HG03175 (cell line): Measurements from ENCODE around the gene EEFSEC.

Source experiments
- ATAC-seq: cut with Tn5 transposase; IDR thresholded peaks from one replicate; pipeline ENCODE4 v1.9.1; 2021; ENCODE audit warnings: mild to moderate bottlenecking, moderate library complexity; ENCODE audit not compliant: unreplicated experiment

The EEFSEC gene

DNA sequence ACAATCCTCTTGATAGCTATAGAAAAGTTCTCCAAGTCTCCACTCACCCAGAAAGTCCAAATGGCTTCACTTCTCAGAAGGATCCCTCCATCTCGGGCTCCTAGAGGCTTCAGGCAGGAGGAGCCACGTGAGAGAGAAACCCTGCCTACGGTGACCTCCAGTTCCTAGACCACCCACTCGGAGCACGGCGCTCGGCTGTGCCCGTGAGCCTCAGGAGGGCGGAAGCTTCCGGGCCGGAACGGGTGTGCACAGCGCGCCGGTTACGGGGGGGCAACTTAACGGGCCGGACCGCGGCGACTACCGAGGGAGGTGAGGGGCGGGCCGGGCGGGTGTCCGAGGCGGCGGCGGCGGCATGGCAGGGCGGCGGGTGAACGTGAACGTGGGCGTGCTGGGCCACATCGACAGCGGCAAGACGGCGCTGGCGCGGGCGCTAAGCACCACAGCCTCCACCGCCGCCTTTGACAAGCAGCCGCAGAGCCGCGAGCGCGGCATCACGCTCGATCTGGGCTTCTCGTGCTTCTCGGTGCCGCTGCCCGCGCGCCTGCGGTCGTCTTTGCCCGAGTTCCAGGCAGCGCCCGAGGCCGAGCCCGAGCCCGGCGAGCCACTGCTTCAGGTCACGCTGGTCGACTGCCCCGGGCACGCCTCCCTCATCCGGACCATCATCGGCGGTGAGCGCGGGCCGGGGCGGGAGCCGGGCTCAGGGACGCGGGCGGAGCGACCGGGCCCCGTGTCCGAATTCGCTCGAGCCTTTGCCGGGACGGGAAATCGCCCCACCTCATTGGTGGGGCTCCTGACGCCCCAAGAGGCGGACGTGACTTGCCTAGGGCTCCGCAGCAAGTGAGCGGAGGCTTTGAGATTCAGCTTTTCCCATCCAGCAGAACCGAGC is at the start of gene EEFSEC:
Gene EEFSEC (plus strand): TSS at position 326 of the 886 bp plus-strand sequence. CDS start 27 bp downstream, at position 353.
- ATAC-seq: peak; percentile 89

DNA sequence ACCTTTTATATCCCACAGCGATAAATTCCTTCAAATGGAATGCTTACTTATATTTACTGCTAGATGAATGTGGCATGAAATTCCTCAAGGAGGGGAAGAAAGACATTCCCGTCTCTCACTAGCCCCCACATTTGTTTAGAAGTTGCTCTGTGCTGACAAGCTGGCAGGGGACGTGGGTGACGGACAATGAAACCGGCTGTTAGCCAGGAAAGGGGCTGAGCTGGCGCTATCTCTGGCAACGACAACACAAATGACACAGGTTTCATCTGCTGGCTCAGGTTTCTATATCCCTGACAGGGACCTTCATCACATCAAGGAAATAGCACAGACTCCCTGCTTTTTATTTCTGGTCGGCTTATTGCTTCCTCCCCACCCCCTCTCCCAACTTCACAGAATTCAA is 45.4 kb upstream of the EEFSEC start:
- ATAC-seq: no peak

GRCh38 chr3:128111147-128111546 is 42.1 kb upstream of the EEFSEC start:
- no peak for ATAC-seq

DNA sequence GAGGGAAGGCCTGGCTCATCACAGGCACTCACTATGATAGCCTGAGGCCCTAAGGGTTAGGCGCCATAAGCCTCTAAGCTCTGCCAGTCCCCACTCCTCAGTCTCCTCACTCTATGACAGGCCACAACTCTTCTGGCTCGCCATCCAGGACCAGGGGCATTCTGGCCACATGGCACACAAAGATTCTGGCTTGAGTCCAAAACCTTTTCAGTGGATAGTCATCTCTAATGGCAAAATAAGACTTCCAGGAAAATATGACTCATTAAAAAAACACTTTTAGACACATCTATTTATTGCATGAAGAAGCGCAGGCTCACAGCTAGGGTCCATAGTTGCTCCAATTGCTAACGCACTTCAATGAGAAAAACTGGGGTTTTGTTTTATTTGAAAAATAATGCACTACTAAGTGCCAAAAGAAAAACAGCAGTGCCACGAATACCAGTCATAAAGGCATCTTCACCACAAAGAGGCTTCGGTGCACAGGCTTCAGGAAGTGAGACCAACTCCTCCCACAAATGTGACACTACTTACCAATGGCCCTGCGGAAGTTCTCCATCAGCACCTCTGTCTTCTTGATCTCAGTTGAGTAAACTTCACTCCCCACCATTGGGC is 40.8 kb upstream of the EEFSEC start:
- ATAC-seq: peak; percentile 70

DNA sequence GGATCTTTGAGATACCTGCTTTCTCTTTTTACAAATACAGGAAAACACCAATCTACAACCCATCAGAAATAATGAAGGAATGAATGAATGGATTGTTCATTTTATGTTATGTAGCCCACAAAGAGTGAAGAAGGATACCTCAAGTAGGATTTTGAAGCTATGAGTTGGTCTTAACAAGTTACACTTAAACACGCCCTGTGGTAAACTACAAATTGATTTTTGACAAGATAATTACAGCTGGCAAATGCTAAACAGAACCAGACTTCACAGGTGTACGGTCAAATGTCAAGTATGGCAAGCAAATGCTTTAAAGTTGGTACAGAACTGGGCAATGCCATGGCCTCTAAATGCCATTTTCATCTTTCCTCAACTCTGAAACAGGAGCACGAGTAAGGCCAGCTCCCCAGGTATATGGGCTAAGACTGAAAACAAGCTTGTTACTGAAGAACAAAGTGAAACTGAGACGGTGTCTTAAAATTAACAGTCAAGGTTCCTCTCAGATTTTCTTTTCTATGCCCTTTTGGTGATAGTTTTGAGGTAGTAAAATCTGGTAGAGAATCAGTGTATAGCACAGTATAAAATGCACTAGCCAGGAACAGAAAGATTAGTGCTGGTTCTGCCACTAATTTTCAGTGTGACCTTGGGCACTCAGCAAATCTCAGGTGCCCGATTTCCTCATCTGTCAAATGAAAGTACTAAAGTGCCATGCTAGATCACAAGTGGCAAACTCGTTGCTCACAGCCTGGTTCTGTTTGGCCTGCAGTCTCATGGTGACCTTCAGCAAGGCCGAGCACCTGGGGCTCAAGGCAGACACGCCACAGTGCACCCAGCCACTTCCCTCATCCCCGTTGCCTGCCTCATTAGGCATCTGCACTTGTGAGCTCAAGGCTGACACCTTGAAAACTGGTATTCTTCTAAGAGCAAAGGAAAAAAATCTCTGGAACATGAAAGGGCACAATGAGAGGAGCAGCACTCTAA is 39.2 kb upstream of the EEFSEC start:
- ATAC-seq: peak; percentile 77

DNA sequence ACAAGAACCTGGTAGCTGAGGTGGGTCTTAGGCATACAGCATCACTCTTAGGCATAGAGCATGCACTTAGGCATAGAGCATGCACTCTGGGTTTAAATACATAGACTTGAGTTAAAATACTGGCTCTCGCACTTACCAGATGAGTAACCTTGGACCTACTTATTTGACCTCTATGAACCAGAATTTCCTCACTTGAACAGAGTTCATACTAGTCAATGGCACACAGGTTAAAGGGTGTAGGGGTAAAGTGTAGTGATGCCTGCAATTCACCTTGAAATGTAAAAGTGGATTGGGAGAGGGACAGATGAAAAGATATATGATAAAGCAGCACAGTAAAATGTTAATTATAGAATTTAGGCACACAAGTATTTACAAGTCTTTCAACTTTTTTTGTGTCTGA is 31.3 kb upstream of the EEFSEC start:
- ATAC-seq: no peak

- peak; percentile 2 for ATAC-seq
These were observed 30.1 kb upstream of the EEFSEC start for GRCh38 chr3:128123156-128123537.

DNA sequence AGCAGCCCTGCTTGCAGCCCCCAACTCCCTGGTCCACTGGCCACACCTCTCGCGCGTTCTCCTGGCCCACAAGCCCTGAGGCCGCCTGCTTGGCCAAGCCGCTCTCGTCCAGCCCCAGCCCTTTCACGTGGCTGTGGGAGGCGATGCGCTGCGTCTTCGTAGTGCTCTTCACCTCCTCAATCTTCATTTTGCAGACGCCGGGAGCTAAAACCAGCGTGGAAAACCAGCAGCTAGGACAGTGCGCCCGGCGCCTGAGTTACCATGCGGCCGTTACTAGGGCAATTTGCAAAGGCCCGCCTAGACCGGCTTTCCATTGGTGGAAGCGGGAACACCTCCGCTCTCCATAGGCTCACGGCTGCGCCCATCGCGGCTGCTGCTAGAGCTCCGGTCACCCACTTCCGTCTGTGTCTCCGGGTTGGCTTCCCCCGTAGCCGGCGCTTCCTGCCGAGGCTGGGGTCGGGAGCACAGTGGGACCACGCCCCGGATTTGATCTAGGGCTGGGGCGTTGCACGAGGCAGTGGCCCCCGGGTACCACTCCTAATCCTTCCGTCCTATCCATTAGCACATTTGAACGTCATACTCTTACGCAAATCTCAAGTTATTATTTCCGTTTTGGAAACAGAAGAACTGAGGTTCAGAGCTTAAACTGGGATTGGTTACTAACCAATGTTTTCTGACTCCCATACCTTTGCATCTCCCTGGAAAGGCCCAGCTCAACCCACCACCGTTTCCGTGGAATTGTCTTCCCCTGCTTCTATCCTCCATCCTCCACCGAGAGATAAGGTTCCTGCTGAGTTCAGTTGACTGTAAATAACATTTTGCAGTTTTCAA is 29.5 kb upstream of the EEFSEC start, which contains the start of gene RUVBL1:
Gene RUVBL1 (minus strand): TSS at position 275 of the 831 bp plus-strand sequence. CDS start 88 bp downstream, at position 187.
- ATAC-seq: peak; percentile 99

DNA sequence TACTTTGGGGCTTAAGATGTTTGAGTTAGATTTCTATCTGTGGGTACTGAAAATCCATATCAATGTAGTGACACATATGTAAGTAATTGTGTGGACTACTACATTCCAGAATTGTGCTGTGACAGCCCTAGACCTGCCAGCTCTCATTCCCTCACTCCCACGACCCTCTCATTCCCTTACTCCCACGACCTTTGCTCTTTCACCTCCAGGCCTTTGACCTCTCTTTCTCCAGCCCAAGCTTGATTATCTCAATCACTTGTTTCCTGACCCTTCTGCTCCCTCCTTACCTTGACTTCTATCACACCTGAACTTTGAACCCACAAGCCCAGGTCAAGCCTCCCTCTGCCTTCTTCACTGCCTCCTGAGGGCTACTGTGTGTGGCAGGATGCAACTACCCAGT is 26.0 kb upstream of the EEFSEC start:
- ATAC-seq: no peak

DNA sequence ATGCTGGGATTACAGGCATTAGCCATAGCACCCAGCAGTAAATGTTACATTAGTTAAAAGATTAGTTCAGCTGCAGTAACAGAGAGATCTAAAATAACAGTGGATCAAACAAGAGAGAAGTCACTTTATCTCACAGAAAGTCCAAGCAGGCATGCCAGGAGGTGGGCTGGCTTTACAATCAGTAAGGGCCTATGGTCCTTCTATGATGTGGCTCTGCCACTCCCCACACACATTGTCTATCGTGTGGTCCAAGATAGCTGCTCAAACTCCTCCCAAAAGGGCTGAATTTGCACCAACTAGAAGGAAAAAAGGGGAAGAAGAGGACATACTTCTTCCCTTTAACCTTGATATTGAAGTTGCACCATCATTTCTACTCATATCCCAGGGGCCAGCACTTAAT is 25.0 kb upstream of the EEFSEC start:
- no peak for ATAC-seq

- ATAC-seq: no peak
These were observed 21.2 kb upstream of the EEFSEC start for GRCh38 chr3:128131897-128132646.

DNA sequence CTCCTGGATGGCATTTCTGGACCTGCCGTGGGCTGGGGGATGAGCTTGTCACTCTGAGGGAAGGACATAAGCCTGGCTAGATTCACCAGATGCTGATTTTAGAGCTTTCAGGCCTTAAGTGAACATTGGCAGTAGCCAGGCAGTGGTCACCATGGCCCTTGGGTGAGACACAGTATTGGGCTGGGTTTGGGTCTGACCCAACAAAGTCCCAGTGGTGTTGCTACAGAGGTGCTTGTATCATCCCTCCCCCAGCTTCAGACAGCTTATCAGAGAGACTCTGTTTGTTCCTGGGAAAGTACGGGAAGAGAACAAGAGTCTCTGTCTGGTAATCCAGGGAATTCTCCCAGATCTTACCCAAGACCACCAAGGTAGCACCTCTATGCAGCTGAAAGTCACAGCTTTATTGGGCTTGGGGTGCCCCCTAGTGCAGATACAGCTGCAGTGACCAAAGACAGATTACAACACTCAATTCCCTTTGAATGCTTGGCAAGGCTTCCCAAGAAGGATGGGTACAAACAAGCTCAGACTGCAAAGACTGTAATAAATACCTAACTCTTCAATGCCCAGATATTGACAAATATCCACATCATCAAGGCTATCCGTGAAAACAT is 19.9 kb upstream of the EEFSEC start:
- no peak for ATAC-seq

GRCh38 chr3:128143496-128143895 is 9.8 kb upstream of the EEFSEC start:
- no peak for ATAC-seq

DNA sequence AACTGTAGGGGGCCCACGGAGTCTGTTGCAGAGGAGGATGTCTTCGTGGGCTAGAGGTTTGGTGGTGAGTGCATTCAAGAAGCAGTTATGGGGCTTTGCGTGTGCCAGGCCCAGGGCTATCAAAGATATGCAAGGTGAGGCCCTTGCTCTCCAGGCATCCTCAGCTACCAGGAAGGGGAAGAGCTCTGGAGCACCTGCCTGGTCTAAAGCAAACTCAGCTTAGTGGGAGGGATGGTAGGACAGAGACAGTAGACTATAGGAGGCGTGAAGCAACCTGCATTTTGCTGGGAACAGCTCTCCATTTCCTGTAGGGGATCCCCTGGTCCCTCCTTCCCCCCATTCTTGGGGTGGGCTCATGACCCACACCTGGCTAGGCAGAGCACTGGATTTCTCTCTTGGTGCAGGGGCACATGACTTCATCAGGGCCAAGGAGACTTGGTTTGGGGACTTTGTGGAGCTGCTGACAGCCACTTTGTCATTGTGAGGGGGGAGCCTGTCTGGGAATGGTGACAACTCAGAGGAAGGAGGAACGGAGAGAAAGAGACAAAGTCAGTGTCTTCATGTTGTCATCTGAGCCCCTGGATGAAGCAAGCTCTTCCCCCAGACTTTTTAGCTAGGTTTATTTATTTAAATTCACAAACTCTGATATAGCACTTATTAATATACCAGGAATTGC is 8.6 kb upstream of the EEFSEC start:
- no peak for ATAC-seq

- ATAC-seq: no peak
These were observed 8.0 kb upstream of the EEFSEC start for GRCh38 chr3:128145279-128145678.

DNA sequence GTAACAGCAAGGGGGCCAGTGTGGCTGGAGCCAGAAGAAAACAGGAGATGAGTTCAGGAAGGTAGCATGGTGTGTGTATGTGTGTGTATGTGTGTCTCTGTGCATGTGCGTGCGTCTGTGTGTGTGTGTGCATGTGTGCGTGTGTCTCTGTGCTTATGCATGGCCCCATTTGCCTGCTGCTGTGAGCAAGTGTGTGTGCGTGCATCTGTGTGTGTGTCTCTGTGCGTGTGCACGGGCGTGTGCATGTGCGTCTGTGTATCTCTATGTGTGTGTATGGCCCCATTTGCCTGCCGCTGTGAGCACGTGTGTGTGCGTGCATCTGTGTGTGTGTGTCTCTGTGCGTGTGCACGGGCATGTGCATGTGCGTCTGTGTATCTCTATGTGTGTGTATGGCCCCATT is 7.1 kb upstream of the EEFSEC start:
- ATAC-seq: no peak

GRCh38 chr3:128149650-128150049 is 3.6 kb upstream of the EEFSEC start:
- no peak for ATAC-seq

DNA sequence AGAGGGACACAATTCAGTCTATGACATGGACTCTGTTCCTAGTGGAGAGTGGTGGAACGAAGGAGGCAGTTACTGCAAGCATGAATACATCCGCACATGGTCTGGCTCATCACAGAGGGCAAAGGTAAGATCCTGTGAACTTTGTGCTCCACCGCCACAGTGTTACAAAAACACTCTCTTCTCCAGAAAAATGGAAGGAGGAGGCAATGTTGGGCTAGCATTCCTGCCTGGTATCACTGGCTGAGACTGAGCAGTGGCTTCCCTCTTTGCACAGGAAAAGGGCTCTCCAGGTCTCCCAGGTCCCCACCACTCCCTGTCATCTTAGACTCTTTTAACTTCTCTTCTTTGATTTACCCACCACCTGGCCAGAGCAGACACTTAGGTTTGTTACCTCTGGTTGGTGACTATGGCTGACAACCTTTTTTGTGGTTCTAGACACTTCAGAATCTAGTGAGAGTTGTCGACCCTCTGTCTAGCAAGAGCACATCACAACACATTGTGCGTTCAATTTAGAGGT is 1.5 kb upstream of the EEFSEC start:
- no peak for ATAC-seq
